ENCODE results near the gene EDIL3.
"Not testable (repeated sequence)": the region's sequence is repeated elsewhere in the genome, so short reads cannot be mapped to it uniquely, and the experiment has no call there.

The EDIL3 gene

DNA sequence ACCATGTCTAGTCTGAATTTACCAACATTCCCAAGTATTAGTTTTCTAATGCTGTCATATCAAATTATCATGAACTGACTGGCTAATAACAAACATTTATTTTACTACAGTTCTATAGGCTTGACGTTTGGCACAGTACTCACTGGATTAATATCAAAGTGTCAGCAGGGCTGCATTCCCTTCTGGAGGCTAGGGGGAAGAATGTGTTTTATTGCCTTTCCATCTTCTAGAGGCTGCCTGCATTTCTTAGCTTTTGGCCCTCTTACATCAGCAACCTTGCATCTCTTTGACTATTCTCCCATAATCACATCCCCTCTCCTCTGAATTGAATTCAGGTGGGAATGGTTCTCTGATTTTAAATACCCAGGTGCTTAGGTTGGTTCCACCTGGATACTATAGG lies 84.7 kb downstream of the EDIL3 start:
- DNase-seq (ENCODE audit: low read depth): no peak

DNA sequence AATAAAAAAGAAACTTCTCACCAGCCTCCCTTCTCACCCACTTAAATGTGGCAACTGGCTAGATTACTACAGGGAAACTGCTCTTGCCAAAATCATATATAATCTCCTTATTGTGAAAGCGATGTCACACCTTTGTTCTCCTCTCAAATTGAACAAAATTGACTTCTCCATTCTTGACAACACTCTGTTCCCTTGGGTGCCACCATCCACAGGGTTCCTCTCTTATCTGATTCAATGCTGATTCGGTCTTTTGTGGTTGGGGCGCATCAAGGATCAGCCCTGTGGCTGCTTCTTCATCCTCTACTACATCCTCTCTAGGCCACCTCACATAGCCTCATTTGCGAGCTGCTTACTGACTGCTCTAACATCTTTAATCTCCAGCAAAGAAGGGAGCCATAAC lies 86.1 kb downstream of the EDIL3 start:
- no peak for DNase-seq (ENCODE audit: low read depth)

DNA sequence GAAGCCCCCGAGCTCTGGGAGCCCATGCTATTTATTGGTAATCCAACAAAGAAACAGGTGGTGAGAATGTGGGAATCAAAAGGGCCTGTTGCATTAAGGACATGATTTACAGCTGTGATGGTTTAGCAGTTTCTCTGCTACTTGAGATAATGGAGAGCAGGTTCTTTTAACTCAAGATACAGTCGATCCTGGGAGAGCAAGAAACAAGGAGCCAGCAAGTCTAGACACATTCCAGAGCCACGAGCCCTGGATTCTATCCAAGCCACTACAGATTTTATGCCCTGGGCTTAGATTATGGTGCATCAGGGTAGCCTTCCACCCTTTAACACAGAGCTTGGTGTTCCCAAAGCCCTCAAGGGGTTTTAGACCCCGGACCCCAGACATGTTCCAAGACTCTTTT lies 87.0 kb downstream of the EDIL3 start:
- not testable (repeated sequence) for DNase-seq (ENCODE audit: low read depth)

GRCh38 chr5:84292788-84293653 lies 91.7 kb downstream of the EDIL3 start:
- no peak for DNase-seq (ENCODE audit: low read depth)

DNA sequence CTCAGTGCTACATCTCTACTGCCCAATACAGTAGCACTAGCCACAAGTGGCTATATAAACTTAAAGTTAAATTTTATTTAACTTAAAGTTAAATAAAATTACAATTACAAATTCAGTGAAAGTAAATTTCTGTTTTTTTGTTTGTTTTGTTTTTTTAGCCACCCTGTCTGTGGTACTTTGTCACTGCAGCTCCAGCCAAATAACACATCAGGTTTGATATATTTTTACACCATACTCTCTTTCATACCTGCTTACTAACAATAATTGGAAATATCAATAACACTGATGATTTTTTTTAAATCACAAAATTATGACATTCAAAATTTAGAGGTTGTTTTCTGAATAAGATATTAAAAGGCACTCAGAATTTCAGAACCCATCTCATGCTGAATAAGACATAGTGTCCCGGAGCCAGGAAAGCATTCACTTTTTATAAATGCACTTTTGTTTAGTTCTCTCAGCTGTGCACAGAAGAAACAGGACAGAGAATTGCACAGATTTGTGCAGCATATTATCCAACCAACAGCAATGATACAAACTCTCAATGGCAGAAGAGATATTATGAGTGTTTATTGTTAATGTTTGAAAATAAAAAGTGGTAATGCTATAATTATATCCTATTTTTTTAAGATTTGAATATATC lies 92.6 kb downstream of the EDIL3 start:
- DNase-seq (ENCODE audit: low read depth): no peak

DNA sequence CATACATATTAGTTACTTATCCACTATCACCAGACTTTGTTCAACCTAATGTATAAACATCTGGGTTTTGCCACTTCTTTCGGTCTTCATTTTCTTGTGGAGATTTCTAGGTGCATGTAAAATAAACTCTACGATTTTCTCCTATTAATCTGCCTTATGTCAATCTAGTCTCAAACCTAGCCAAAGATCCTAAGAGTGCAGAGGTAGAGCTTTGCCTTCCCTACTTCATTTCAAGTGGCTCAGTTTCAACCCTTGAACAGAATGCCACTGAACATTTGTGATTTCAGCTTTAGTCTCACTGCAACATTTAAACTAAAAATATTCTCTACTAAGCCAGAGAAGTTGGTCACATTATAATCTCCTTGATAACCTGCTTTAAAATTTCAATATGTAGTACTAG lies 94.0 kb downstream of the EDIL3 start:
- no peak for DNase-seq (ENCODE audit: low read depth)

GRCh38 chr5:84290161-84290560 lies 94.5 kb downstream of the EDIL3 start:
- no peak for DNase-seq (ENCODE audit: low read depth)

DNA sequence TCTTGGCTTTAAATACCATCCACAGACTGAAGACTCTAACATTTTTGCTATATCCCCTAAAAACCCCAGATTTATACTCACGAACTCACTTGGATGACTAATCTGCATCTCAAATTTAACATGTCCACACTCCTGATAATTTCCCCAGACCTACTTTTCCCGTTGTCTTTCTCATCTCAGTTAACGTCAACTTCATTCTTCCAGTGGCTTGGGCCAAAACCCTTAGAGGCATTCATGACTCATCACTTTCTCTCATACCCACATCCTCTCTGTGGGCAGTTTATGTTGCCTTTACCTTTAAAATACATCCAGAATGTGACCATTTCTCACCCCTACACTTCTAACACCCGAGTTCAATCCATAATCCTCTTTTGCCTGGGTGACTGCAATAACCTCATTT lies 96.7 kb downstream of the EDIL3 start:
- no peak for DNase-seq (ENCODE audit: low read depth)

DNA sequence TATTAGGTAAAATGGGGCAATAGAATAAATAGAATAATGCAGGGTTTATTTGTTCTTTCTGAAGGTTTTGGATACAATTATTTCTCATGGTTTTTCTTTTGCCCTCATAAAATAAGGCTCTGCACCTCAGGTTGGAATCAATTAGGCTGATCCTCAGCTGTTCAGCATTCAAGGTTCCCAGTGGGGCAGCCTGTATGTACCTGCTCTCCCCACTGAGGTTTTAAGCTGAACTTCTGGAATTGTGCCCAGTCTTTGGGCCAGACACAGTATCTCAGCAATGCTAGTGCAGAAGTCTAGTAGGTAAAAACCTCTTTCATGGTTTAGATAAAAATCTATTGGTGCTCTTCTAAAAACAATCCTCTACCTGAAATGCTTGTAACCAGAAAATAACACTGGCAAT lies 98.0 kb downstream of the EDIL3 start:
- no peak for DNase-seq (ENCODE audit: low read depth)

DNA sequence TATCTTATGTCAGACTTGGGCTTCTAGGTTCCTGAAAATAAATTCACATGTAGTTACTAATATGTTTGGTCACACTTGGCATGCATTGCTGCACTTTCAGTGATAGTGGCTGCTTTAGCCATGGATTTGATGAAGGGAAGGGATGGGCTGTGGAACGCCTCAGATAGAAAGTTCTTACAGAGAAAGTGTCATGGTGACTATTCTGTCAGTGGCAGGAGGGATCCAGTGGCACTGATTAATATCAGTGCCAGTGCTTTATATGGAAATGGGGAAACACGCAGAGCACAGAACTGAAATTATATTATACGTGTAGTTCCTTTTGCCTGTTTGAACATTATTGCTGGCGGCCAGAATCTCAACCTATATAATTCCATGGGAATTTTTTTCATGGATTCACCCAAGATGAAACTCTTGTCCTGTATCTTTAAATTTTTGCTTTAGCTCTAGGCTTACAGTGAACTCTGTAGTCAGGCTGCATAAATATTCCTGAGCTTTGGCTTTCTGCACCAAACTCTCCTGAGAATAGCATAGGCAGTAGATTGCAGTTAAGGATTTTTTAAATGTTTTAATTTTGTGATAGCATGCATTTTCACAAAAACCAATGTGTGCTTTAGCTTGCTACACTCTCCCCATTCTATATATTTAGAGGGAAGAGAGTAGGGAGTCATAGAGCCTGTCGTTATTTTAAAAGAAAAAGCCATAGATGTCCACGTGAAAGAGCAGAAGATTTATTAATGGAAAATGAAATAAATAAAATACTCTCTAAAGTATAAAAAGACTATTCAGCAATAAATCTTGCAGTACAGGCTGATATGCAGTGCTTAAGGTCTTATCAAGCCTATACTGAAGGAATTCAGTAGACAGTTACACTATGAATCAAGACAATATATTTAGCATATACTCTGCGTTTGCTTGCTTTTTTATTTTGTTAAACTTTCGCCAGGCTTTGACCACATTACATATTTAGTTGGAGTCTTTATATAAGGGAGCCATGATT lies 98.7 kb downstream of the EDIL3 start:
- DNase-seq (ENCODE audit: low read depth): no peak

DNA sequence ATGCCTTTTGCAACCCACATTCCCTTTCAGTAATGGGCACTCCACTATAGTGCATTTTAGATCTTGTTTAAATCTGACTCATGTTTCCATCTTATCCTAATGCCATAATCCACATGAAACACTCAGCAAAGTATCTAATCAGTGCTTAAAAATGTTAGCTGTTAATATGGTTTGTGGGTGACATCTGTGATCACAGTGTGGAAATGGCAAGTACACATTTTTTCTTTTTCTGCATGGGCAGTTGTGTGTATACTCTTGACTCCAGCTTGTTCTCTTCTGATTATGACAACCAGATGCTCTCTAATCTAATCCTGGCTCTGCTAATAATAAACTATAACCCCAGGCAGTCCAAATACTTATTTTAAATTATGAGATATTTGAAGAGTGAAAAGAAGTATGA lies 103.3 kb downstream of the EDIL3 start:
- no peak for DNase-seq (ENCODE audit: low read depth)

DNA sequence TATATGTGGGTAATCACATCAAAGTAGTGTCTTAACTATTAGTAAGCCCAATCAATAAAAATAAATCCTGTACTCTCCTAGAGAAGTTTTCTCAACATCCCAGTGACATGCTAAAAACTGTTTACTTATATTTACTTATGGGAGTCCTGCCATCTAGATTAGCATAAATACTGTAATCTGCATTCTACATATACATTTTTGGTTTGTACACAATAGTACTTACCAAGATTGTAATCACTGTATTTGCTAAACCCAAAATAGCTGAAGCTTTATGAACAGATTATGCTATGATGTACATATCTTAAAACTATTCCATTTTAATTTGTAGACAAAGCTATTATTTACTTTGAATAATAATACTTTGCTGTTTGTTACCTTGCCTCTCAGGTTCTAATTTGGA lies 105.4 kb downstream of the EDIL3 start:
- DNase-seq (ENCODE audit: low read depth): no peak

GRCh38 chr5:84275609-84276008 lies 109.1 kb downstream of the EDIL3 start:
- DNase-seq (ENCODE audit: low read depth): no peak

- no peak for DNase-seq (ENCODE audit: low read depth)
Observed at GRCh38 chr5:84274585-84275468, 109.9 kb downstream of the EDIL3 start.

DNA sequence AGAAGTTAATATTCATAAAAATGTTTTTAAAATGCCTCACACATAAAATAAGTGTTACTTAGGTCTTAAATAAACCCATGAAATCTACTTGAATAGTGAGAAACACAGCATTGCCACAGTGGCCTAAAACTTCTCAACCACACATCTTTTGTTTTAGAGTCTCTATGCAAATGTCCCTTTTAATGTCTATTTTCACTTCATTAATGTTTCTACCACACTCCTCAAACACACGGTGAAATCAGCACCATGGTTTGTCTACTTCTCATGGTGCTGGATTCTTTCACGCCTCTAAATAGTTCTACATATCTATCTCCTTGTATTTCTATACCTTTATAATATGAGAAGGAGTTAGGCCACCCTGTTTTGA lies 111.2 kb downstream of the EDIL3 start:
- no peak for DNase-seq (ENCODE audit: low read depth)

DNA sequence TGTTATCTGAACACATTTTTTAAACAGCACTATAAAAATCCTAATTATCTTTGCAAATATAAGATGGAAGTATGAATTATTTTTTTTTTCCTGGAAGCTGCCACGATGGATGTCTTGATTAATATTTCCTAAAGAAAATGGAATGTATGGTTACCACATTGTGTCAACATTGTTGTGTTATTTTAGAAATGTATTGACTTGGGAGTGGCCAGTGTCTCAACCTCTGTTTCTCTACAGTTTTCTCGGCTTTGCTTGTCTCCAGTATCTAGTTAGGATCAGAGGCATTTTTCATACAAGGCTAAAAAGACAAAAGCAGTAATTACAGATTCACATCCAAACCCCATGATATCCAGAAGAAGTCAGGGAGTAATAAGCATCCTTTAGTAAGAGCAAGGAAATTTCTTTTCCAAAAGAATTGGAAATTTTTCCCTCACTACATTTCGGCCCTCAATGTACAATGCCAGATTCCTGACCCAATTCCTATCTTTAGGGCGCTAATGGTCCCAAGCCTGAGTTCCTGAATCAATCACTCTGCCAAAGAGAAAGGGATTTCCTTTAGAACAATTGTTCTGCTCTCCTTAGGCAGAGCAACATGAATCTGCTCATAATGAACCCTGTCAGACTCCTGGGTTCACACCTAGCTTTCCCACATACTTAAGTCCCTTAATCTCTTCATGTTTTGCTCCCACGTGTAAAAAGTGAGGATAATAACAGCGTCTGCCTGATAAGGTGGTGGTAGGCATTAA lies 111.7 kb downstream of the EDIL3 start:
- no peak for DNase-seq (ENCODE audit: low read depth)

DNA sequence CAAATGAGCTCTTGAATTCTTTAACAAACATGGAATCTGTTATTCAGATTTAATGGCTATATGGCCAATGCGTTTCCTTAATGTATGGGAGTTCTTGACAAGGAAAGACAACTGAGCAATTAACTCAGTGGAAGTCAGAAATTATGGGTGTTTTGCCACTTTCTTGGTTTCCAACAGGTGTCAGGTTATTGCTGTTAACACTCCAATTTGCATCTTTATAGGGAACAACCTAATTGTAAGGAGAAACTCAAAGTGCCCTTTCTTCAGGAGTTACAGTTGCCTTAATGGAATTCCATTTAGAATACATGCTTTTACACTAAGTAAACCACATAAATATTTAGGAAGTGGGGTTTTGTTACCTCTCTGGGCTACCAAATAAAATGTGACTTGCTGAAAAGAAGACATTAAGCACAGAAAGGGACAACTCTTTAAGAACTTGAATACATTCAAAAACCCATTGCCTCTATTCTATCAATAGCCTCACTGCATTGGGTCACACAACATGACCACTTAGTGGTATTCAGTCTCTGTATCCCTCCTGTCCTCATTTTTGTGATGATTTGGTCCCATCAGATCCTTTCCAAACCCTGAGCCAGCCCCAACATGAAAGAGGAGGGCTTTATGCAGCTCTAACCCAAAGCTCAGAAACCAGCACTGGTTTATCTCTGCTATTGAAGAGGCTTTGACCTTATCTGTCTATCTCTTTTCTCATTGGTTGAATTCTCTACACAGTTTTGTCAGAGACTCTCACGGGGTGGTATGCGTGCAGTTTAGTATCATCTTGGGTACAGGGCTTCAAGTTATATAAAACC lies 118.7 kb downstream of the EDIL3 start:
- no peak for DNase-seq (ENCODE audit: low read depth)

- no peak for DNase-seq (ENCODE audit: low read depth)
Observed at GRCh38 chr5:84265130-84265529, 119.5 kb downstream of the EDIL3 start.

DNA sequence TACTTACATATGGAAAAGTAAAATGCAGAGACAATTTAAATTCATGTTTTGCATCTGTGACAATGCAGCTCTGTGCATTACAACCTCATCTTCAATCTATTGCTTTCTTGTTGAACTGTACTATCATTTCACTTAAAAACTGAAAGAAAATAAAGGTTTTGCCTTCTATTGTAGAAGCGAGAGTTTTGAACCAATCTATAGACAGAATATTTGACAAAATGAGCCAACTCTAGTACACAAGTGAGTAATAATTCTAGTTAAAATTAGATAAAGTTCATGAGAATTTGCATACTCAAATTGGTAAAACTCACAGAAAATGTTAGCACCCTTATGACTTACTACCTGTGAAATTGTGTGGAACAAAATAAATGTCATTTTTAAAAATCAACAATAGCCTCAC lies 123.7 kb downstream of the EDIL3 start:
- no peak for DNase-seq (ENCODE audit: low read depth)

DNA sequence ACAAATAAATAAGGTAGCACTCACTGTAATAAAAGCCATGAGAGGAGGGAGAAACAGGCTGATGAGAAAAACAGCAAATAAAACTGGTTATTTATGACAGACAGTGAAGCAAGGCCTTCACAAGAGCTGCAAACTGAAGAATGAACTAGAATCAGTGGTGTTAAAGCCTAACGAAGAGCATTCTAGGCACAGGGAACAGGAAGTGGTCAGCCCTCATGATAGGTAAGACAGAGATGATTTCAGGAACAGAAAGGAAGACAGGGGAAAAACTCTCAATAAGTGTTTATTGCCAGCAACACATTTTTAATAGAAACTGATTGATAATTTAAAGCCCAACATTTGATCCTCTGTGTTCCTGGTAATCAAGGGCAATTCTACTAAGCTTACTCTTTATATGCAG lies 124.5 kb downstream of the EDIL3 start:
- no peak for DNase-seq (ENCODE audit: low read depth)

Measured in activated T-cell treated with anti-CD3 and anti-CD28 coated beads for 48 hours (primary cell).